Activated naive CD4-positive, alpha-beta T cell treated with anti-CD3 and anti-CD28 coated beads for 36 hours (primary cell): ENCODE measurements around the gene MTFP1. TPM values are rescaled to one million over a fixed set of nuclear protein-coding genes. Genes with fewer than 3 reads are reported as not detected.

Source experiments
- CTCF ChIA-PET: fragments of 350-600 bp; sonication (Branson Sonifier 250); formaldehyde crosslinking; loops from one replicate; lab custom pipeline; 2021; ENCODE audit warnings: antibody characterized with exemption; lab: Charles Lee
- DNase-seq: peaks from one replicate; pipeline ENCODE4 v3.0.0-alpha.2; 2020
- H3K27ac Mint-ChIP-seq: one replicate; pipeline ENCODE4 v1.8.0; 2021; ENCODE audit warnings: mild to moderate bottlenecking, mixed read lengths
- H3K27me3 Mint-ChIP-seq: one replicate; pipeline ENCODE4 v1.8.0; 2021; ENCODE audit warnings: low read depth, mixed read lengths
- H3K36me3 Mint-ChIP-seq: one replicate; pipeline ENCODE4 v1.8.0; 2021; ENCODE audit warnings: low read depth, mixed read lengths
- H3K4me1 Mint-ChIP-seq: one replicate; pipeline ENCODE4 v1.8.0; 2021; ENCODE audit warnings: low read depth, mixed read lengths
- H3K4me3 Mint-ChIP-seq: one replicate; pipeline ENCODE4 v1.8.0; 2021; ENCODE audit warnings: mild to moderate bottlenecking, moderate library complexity, mixed read lengths
- H3K9me3 Mint-ChIP-seq: one replicate; pipeline ENCODE4 v1.8.0; 2021; ENCODE audit warnings: mixed read lengths
- intact Hi-C: fragments of 100-400 bp; cut with micrococcal nuclease; formaldehyde crosslinking; loops from one replicate; pipeline ENCODE4 v1.15.1; 2023
- total RNA-seq, 2 experiments: library from RNA; stranded (reverse); gene quantifications; one replicate each; pipeline ENCODE4 v1.2.3, GENCODE V29; 2021

MTFP1 gene, protein sequence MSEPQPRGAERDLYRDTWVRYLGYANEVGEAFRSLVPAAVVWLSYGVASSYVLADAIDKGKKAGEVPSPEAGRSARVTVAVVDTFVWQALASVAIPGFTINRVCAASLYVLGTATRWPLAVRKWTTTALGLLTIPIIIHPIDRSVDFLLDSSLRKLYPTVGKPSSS
- total RNA-seq, result 10 to 100 TPM; 36.6 to 37.1 TPM

DNA sequence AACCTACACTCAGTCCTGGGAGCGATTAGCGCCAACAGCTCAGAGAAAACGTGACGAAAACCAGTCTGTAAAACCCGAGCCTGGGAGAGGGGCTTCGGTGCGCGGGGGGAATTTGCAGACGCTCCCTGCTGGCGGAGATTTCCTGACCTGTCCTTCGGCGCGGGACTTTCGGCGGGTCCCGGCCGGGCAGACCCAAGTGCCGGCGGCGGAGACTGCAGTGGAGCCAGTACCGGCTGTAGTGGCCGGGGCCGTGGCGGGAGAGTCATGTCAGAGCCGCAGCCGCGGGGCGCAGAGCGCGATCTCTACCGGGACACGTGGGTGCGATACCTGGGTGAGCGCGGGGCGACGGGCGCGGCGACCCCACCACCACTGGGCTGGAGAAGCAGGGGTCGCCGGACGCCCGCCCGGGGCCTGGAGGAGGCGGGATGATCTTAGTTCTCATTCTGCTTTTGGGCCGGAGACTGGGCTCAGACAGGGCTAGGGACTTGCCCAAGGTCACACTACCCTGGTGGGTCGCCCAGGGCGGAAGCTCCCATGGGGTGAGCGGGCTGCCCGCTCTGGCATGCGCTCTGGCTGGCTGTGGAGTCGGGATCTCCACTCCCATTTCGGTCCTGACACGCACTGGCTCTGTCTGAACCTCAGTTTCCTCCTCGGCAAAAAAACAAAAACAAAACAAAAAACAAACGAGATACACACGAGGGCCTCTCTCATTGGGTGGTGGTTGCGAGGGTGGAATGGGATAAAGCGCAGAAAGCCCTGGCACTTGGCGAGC is at the start of gene MTFP1:
Gene MTFP1, plus strand, starts transcription at position 153 of the 772 bp plus-strand sequence. Its CDS starts 112 bp downstream, at position 265.
- Mint-ChIP-seq H3K27me3 (no peaks in the 10 kb centered on the region), H3K4me1 (peaks cover 40% of the 10 kb centered on the region), H3K36me3 (peaks cover 14% of the 10 kb centered on the region)

DNA sequence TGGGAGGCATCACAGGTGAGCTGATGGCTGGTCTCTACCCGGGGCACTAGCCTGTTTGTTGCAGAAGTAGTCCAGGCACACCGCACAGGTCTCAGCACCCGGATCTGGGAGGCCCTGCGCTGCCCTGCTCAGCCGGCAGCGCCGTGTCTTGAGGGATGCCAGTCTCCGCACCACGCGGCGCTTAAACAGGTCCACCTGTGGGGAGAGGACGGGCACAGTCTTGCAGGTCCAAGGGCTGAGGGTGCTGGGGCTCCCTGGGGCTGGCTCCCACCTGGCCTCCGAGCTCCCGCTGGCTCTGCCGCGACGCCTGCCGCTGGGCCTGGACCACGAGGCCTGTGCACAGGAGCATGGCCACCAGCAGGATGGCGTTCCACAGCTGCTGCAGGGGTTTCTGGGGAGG is 45.6 kb upstream of the MTFP1 start:
- Mint-ChIP-seq H3K4me3 (no peak overlapping the region), H3K4me1 (no peaks in the 10 kb centered on the region), H3K27me3 (no peaks in the 10 kb centered on the region), H3K27ac (no peak overlapping the region), H3K9me3 (no peaks in the 10 kb centered on the region), H3K36me3 (no peaks in the 10 kb centered on the region)
- intact Hi-C loops, result no loop called here
- no peak for DNase-seq
- CTCF ChIA-PET, result interaction anchor here (0.8 to 14.3 kb wide), 2 partner anchors 91 to 117 kb away, joined by 3 to 287 read pairs; partner anchors contain the start of gene CASTOR1

More for the DNA sequence above, at the start of gene MTFP1:
- H3K4me3 Mint-ChIP-seq, result peak within 1 kb of the TSS; percentile 97
- peak within 1 kb of the TSS; percentile 96 for H3K27ac Mint-ChIP-seq
- peak; percentile 52 for DNase-seq
- intact Hi-C loops, result loop anchor here (1.0 to 2.0 kb wide), 4 partner anchors 30 to 99 kb away; partner anchors contain the start of genes CCDC157, SF3A1 and TBC1D10A
- H3K9me3 Mint-ChIP-seq, result no peaks in the 10 kb centered on the region
- CTCF ChIA-PET, result interaction anchor here (0.5 to 6.0 kb wide), 13 partner anchors 9 to 360 kb away, joined by 3 to 66 read pairs (median 5); partner anchors contain the start of gene SEC14L2

GRCh38 chr22:30381264-30381663 is 44.3 kb upstream of the MTFP1 start:
- CTCF ChIA-PET, result interaction anchor here (0.6 to 14.3 kb wide), 8 partner anchors 9 to 957 kb away, joined by 3 to 287 read pairs (median 4); partner anchors contain the start of gene CASTOR1
- Mint-ChIP-seq H3K9me3 (no peaks in the 10 kb centered on the region), H3K4me1 (peaks cover under 1% of the 10 kb centered on the region), H3K4me3 (no peak overlapping the region), H3K27ac (no peak overlapping the region), H3K27me3 (no peaks in the 10 kb centered on the region), H3K36me3 (no peaks in the 10 kb centered on the region)
- intact Hi-C loops, result no loop called here
- DNase-seq, result peak; percentile 36

DNA sequence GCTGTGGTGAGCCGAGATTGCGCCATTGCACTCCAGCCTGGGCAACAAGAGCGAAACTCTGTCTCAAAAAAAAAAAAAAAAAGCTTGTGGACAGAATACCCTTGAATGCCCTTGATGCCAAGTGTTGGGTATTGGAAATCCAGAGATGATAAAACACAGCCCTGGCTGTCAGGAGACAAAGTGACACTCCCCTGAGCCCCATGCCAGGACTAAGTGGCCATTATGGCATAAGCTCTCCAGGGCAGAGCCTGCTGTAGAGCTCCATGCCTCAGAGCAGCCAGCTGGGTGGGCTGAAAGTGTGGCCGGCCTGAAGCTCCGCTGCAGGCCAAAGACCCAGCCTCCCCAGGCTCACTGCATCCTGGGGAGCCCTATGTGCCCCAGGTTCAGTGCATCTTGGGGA is 43.2 kb upstream of the MTFP1 start:
- no peaks in the 10 kb centered on the region for H3K36me3 Mint-ChIP-seq
- no peak for DNase-seq
- H3K27ac Mint-ChIP-seq, result no peak overlapping the region
- no peak overlapping the region for H3K4me3 Mint-ChIP-seq
- H3K9me3 Mint-ChIP-seq, result no peaks in the 10 kb centered on the region
- no peaks in the 10 kb centered on the region for H3K27me3 Mint-ChIP-seq
- intact Hi-C loops, result no loop called here
- peaks cover 2% of the 10 kb centered on the region for H3K4me1 Mint-ChIP-seq
- CTCF ChIA-PET, result interaction anchor here (0.9 to 14.3 kb wide), 4 partner anchors 10 to 94 kb away, joined by 3 to 287 read pairs (median 4); partner anchors contain the start of gene CASTOR1

DNA sequence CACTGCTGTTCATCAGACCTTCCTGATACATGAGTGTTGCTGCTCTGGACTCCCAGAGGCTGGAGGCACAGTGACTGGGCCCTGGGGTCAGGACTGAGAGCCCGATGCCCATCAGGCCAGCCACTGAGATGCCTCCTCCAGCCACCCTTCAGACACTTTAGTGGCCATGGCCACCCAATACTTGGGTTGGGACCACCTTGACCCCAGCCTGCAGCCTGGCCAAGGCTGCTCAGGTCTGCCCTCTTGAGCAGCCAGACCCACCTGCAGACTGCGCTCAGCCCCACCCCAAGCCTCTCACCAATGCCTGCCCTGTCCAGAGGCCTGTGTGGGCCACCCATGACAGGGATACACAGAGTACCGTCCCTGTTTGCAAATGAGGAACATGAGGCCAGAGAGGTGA is 42.5 kb upstream of the MTFP1 start:
- H3K36me3 Mint-ChIP-seq, result no peaks in the 10 kb centered on the region

DNA sequence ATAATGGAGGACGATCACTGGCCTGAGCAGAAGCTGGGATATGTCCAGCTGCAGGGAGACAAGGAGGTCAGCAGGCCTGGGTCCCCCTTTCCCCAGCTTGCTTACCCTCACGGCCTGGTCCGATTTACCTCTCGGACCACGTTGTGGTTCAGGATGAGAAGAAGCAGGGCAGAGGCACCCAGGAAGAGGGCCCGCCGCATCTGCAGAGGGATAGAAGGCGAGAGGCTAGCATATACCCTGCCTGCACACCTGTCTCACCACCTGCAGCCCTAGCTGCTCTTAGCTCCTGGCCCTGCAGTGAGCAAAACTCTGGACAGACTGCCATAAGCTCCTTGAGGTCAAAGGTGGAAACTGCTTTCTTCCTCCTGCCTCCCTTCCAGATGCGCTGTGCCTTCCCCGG is 39.6 kb upstream of the MTFP1 start:
- H3K9me3 Mint-ChIP-seq, result no peaks in the 10 kb centered on the region
- CTCF ChIA-PET, result interaction anchor here (0.5 to 14.3 kb wide), 10 partner anchors 58 to 597 kb away, joined by 3 to 287 read pairs (median 3); partner anchors contain the start of gene CASTOR1
- intact Hi-C loops, result loop anchor here (2.0 kb wide), 2 partner anchors 29 to 277 kb away; partner anchors contain the start of genes CCDC157 and SF3A1
- no peaks in the 10 kb centered on the region for H3K36me3 Mint-ChIP-seq
- peaks cover 5% of the 10 kb centered on the region for H3K4me1 Mint-ChIP-seq
- H3K4me3 Mint-ChIP-seq, result peak overlapping the region; percentile 74
- no peaks in the 10 kb centered on the region for H3K27me3 Mint-ChIP-seq
- DNase-seq, result no peak
- H3K27ac Mint-ChIP-seq, result no peak overlapping the region

More for the DNA sequence above, 42.5 kb upstream of the MTFP1 start:
- intact Hi-C loops, result no loop called here
- CTCF ChIA-PET, result interaction anchor here (1.0 to 14.3 kb wide), 2 partner anchors 9 to 94 kb away, joined by 4 to 287 read pairs; partner anchors contain the start of gene CASTOR1
- DNase-seq, result no peak
- no peak overlapping the region for H3K27ac Mint-ChIP-seq
- H3K27me3 Mint-ChIP-seq, result no peaks in the 10 kb centered on the region
- no peaks in the 10 kb centered on the region for H3K9me3 Mint-ChIP-seq
- H3K4me1 Mint-ChIP-seq, result peaks cover 5% of the 10 kb centered on the region
- no peak overlapping the region for H3K4me3 Mint-ChIP-seq

DNA sequence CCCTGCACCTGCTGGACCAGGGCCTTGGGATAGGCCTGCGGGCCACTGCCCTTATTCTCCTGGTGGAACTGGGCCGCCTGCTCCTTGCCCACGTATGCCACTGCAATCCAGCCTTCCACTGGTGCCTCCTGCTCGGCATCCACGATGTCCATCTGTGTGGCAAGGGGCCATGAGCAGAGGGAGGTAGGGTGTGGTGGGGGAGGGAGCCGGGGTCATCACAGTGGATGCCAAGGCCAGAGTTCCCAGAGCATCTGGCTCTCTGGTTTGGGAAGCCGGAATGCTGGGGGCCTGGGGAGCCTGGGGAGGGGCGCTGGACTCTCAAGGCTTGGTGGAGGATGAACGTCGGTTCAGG is 39.0 kb upstream of the MTFP1 start:
- H3K36me3 Mint-ChIP-seq, result no peaks in the 10 kb centered on the region
- CTCF ChIA-PET, result interaction anchor here (0.8 to 14.3 kb wide), 8 partner anchors 61 to 279 kb away, joined by 3 to 287 read pairs (median 4); partner anchors contain the start of gene CASTOR1
- H3K27ac Mint-ChIP-seq, result no peak overlapping the region
- H3K4me3 Mint-ChIP-seq, result peak overlapping the region; percentile 74
- no peaks in the 10 kb centered on the region for H3K27me3 Mint-ChIP-seq
- DNase-seq, result no peak
- H3K9me3 Mint-ChIP-seq, result no peaks in the 10 kb centered on the region
- H3K4me1 Mint-ChIP-seq, result peaks cover 10% of the 10 kb centered on the region
- intact Hi-C loops, result loop anchor here (2.0 kb wide), 2 partner anchors 30 to 278 kb away; partner anchors contain the start of genes CCDC157 and SF3A1

DNA sequence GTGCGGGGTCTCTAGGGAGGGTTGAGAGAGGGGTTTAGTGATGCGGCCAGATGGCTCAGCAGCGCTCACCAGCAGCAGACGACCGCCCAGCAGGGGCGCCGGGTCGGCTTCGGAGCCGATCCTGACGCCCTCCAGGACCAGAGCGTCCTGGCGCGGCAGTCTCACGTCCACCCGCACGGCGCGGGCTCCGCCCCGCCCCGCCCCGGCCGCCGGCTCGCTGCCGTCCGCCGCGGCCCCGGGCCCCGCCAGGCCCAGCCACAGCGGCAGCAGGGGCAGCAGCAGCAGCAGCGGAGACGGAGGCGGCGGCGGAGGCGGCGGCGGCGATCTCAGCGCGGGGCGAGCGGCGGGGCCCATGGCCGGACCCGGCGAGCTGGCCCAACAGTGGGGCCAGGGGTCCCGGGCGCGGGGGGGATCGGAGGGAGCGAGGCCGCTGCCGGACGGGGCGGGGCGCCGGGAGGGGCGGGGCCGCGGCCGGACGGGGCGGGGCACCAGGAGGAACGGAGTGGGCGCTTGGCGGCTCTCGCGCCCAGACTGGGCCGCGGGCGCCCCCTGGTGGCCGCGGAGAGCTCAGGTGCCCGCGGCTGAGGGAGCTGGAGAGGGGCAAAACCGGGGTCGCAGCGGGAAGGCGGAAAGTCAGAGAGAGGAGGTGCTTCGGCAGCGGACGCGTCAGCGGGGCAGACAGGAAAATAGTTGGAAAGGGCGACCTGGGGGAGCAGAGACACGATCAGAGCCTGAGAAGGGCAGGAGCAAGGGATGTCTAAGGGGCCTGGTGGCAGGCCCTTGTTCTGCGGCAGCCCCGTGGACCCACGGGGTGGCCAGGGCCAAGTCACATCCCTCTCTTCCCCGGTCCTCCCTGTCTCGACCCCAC is 38.4 kb upstream of the MTFP1 start, which contains the start of gene RNF215:
Gene RNF215, minus strand, starts transcription at position 452 of the 868 bp plus-strand sequence. Its CDS starts 98 bp downstream, at position 354.
- intact Hi-C loops, result loop anchor here (1.0 to 2.0 kb wide), 4 partner anchors 30 to 278 kb away; partner anchors contain the start of genes CCDC157 and SF3A1
- CTCF ChIA-PET, result interaction anchor here (0.8 to 14.3 kb wide), 13 partner anchors 9 to 299 kb away, joined by 3 to 287 read pairs (median 4); partner anchors contain the start of genes CASTOR1, CCDC157, SEC14L2 and SF3A1
- H3K36me3 Mint-ChIP-seq, result no peaks in the 10 kb centered on the region
- H3K27me3 Mint-ChIP-seq, result no peaks in the 10 kb centered on the region
- H3K9me3 Mint-ChIP-seq, result no peaks in the 10 kb centered on the region
- DNase-seq, result peak; percentile 68
- H3K27ac Mint-ChIP-seq, result no peak within 1 kb of the TSS
- peak within 1 kb of the TSS; percentile 74 for H3K4me3 Mint-ChIP-seq
- H3K4me1 Mint-ChIP-seq, result peaks cover 13% of the 10 kb centered on the region

DNA sequence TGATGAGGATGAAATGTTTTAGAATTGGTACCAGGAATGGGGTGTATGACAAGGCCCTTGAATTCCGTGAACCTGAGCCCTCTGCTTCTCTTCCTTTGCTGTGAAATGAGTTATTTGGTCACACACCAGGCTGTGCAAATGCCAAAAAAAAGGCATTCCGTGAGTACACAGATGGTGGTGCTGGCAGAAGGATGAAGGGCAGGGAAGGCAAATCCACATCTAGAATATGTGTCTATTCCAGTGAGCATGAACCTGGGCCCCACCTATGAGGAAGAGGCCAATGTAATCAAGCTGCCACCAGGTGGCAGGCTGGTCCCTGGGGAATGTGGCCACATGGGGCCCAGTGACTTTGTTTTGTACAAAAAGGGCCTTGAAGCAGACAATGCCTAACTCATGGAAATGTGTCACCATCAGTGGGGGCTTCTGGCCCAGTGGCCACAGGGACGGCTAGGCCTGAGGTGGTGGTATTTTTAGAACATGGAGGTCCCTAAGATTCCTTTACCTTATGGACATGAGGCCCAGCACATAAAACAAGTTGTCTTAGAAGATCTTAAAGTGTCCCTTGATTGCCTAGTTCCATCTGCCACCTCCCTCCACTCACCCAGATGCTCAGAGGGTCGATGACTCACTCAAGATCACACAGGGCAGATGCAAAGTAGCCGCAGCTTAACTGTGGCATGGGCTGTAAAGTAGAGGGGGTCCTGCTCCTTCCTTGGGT is 34.4 kb upstream of the MTFP1 start:
- Mint-ChIP-seq H3K27ac (peak overlapping the region; percentile 75), H3K9me3 (no peaks in the 10 kb centered on the region), H3K4me1 (peaks cover 28% of the 10 kb centered on the region), H3K4me3 (no peak overlapping the region), H3K27me3 (no peaks in the 10 kb centered on the region), H3K36me3 (no peaks in the 10 kb centered on the region)
- DNase-seq, result peak; percentile 89
- intact Hi-C loops, result loop anchor here (1.0 to 2.0 kb wide), 3 partner anchors 35 to 212 kb away; no protein-coding TSS in a partner anchor
- CTCF ChIA-PET, result interaction anchor here (0.6 to 14.3 kb wide), 26 partner anchors 8 to 210 kb away, joined by 3 to 287 read pairs (median 3); partner anchors contain the start of genes CASTOR1 and MTFP1

DNA sequence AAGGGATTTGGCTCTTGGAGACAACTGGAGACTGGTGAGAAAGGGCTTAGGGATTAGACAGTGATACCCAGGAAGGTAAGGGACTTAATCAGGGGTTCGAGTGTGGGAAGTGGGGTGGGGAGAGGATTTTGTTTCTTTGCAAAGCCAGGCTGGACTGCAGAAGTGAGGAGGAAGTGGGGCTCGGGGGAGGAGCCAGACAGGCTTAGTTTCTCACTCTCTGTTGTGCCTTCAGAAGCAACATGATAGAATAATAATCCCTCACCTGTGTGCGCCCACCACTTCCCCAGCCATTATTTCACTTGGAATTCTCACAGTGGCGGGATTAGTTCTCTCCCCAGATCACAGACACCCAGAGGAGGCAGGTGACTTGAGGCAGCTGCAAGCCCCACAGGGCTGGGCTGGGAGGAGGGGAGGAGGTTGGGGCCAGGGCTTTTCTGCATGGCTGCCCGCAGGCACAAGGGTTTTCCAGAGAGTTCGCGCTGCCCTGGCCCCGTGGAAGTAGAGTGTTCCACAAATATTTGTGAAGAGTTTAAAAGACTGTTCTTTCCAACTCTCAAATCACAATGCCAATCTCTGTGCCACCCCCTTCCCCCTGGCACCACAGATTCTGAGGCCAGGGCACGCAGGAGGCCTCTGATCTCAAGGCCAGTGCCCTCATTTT is 32.8 kb upstream of the MTFP1 start:
- Mint-ChIP-seq H3K4me3 (no peak overlapping the region), H3K4me1 (peaks cover 33% of the 10 kb centered on the region), H3K27me3 (no peaks in the 10 kb centered on the region), H3K36me3 (no peaks in the 10 kb centered on the region), H3K9me3 (no peaks in the 10 kb centered on the region), H3K27ac (no peak overlapping the region)
- CTCF ChIA-PET, result interaction anchor here (0.7 to 14.3 kb wide), 13 partner anchors 10 to 691 kb away, joined by 3 to 287 read pairs (median 4); partner anchors contain the start of genes CASTOR1, CCDC157, MTFP1 and SF3A1
- DNase-seq, result no peak
- intact Hi-C loops, result no loop called here
